Neural progenitor cell (in vitro differentiated cells): ENCODE results near the gene SPTBN5. TPM values are rescaled to one million over a fixed set of nuclear protein-coding genes. Genes with fewer than 3 reads are reported as not detected.

Source experiments
- DNase-seq: peaks from one replicate; pipeline ENCODE4 v3.0.0-alpha.2; 2016; ENCODE audit warnings: low spot score
- H2AFZ ChIP-seq: fragments of 200-600 bp; sonication (generic); replicated peaks from 2 replicates; pipeline ENCODE4 v1.6.1; 2016; ENCODE audit warnings: antibody characterized with exemption
- H3F3A ChIP-seq: fragments of 200-600 bp; sonication (generic); 2 replicates; pipeline ENCODE4 v1.6.1; 2016; ENCODE audit warnings: antibody characterized with exemption, low read depth
- H3K27ac ChIP-seq: fragments of 200-600 bp; sonication (generic); 2 replicates; pipeline ENCODE4 v1.5.1; 2016; ENCODE audit warnings: mild to moderate bottlenecking
- H3K27me3 ChIP-seq: fragments of 200-600 bp; sonication (generic); 2 replicates; pipeline ENCODE4 v1.6.1; 2016; ENCODE audit warnings: mild to moderate bottlenecking, moderate library complexity
- H3K36me3 ChIP-seq: fragments of 200-600 bp; sonication (generic); 2 replicates; pipeline ENCODE4 v1.5.1; 2016
- H3K4me1 ChIP-seq: fragments of 200-600 bp; sonication (generic); 2 replicates; pipeline ENCODE4 v1.6.1; 2016; ENCODE audit warnings: mixed run types
- H3K4me2 ChIP-seq: fragments of 200-600 bp; sonication (generic); 2 replicates; pipeline ENCODE4 v1.6.1; 2016
- H3K4me3 ChIP-seq: fragments of 200-600 bp; sonication (generic); 2 replicates; pipeline ENCODE4 v1.5.1; 2016
- H3K79me2 ChIP-seq: fragments of 200-600 bp; sonication (generic); 2 replicates; pipeline ENCODE4 v1.6.1; 2016; ENCODE audit warnings: low read depth
- H3K9ac ChIP-seq: fragments of 200-600 bp; sonication (generic); 2 replicates; pipeline ENCODE4 v1.6.1; 2016
- H3K9me3 ChIP-seq: fragments of 200-600 bp; sonication (generic); 2 replicates; pipeline ENCODE4 v1.5.1; 2016; ENCODE audit warnings: low read depth
- H4K20me1 ChIP-seq: fragments of 200-600 bp; sonication (generic); 2 replicates; pipeline ENCODE4 v1.6.1; 2016; ENCODE audit warnings: low read depth
- H3K27ac Mint-ChIP-seq: 3 replicates; pipeline ENCODE4 v1.8.0; 2021; ENCODE audit warnings: mixed read lengths
- H3K27me3 Mint-ChIP-seq: 2 replicates; pipeline ENCODE4 v1.8.0; 2022; ENCODE audit warnings: low read depth, mild to moderate bottlenecking, inconsistent platforms, moderate library complexity, mixed read lengths; ENCODE audit not compliant: insufficient read depth
- H3K36me3 Mint-ChIP-seq: 3 replicates; pipeline ENCODE4 v1.8.0; 2021; ENCODE audit warnings: mixed read lengths
- H3K4me1 Mint-ChIP-seq: 3 replicates; pipeline ENCODE4 v1.8.0; 2021; ENCODE audit warnings: mixed read lengths
- H3K4me3 Mint-ChIP-seq: 3 replicates; pipeline ENCODE4 v1.8.0; 2021; ENCODE audit warnings: mild to moderate bottlenecking, moderate library complexity, mixed read lengths
- H3K9me3 Mint-ChIP-seq: 3 replicates; pipeline ENCODE4 v1.8.0; 2020; ENCODE audit warnings: mixed read lengths
- CTCF ChIP-seq: fragments of 200-600 bp; sonication (generic); IDR thresholded peaks from 2 replicates; pipeline ENCODE4 v1.5.1; 2017; ENCODE audit warnings: antibody characterized with exemption, mild to moderate bottlenecking
- EZH2 ChIP-seq: fragments of 200-600 bp; sonication (generic); IDR thresholded peaks from 2 replicates; pipeline ENCODE4 v1.6.1; 2017; ENCODE audit warnings: antibody characterized with exemption, mild to moderate bottlenecking, moderate library complexity
- EZH2phosphoT487 ChIP-seq: fragments of 200-600 bp; sonication (generic); IDR thresholded peaks from 2 replicates; pipeline ENCODE4 v1.6.1; 2017; ENCODE audit warnings: antibody characterized with exemption
- total RNA-seq: library from RNA; depleted of rRNA; stranded (reverse); fragments of >200 nt; gene quantifications from 2 replicates; pipeline ENCODE4 v1.2.3, GENCODE V29; 2015; ENCODE audit warnings: low replicate concordance

SPTBN5 gene
- total RNA-seq, 1 donor from 2014 or later: not detected

GRCh38 chr15:41876007-41876406 lies 17.8 kb downstream of the SPTBN5 start:
- H2AFZ ChIP-seq: no peak overlapping the region
- H3K79me2 ChIP-seq: no peaks in the 10 kb centered on the region
- no peak overlapping the region for H3K27ac Mint-ChIP-seq
- no peaks in the 10 kb centered on the region for H3K9me3 ChIP-seq
- no peaks in the 10 kb centered on the region for H3K36me3 ChIP-seq
- no peak overlapping the region for H3K4me3 ChIP-seq
- no peaks in the 10 kb centered on the region for H3K36me3 Mint-ChIP-seq
- TF ChIP-seq EZH2phosphoT487 (no peak), CTCF (no peak), EZH2 (no peak)
- no peak overlapping the region for H3K9ac ChIP-seq
- H3K27me3 Mint-ChIP-seq: peaks cover 6% of the 10 kb centered on the region
- H3K4me2 ChIP-seq: no peak overlapping the region
- H4K20me1 ChIP-seq: no peaks in the 10 kb centered on the region
- no peak overlapping the region for H3K4me3 Mint-ChIP-seq
- H3K27ac ChIP-seq: no peak overlapping the region
- H3F3A ChIP-seq: no peaks in the 10 kb centered on the region
- peaks cover 7% of the 10 kb centered on the region for H3K4me1 Mint-ChIP-seq
- no peaks in the 10 kb centered on the region for H3K9me3 Mint-ChIP-seq
- H3K4me1 ChIP-seq: no peaks in the 10 kb centered on the region
- DNase-seq: no peak
- peaks cover 20% of the 10 kb centered on the region for H3K27me3 ChIP-seq

GRCh38 chr15:41874736-41875135 lies 19.1 kb downstream of the SPTBN5 start:
- Histone ChIP-seq H3K79me2 (no peaks in the 10 kb centered on the region), H2AFZ (no peak overlapping the region), H3K4me1 (no peaks in the 10 kb centered on the region), H3K27ac (no peak overlapping the region), H3K9ac (no peak overlapping the region), H3K4me2 (no peak overlapping the region), H3K4me3 (no peak overlapping the region), H3K27me3 (peaks cover 7% of the 10 kb centered on the region), H4K20me1 (no peaks in the 10 kb centered on the region), H3K9me3 (no peaks in the 10 kb centered on the region), H3F3A (no peaks in the 10 kb centered on the region), H3K36me3 (no peaks in the 10 kb centered on the region)
- Mint-ChIP-seq H3K36me3 (no peaks in the 10 kb centered on the region), H3K9me3 (no peaks in the 10 kb centered on the region), H3K4me1 (peaks cover 9% of the 10 kb centered on the region), H3K4me3 (no peak overlapping the region), H3K27me3 (peaks cover 9% of the 10 kb centered on the region), H3K27ac (no peak overlapping the region)
- no peak for TF ChIP-seq CTCF
- TF ChIP-seq EZH2: no peak
- TF ChIP-seq EZH2phosphoT487: no peak
- DNase-seq: no peak

- Histone ChIP-seq H3K27me3 (no peaks in the 10 kb centered on the region), H3K36me3 (no peaks in the 10 kb centered on the region), H2AFZ (no peak overlapping the region), H3K9me3 (no peaks in the 10 kb centered on the region), H3F3A (no peaks in the 10 kb centered on the region), H3K9ac (no peak overlapping the region), H3K4me1 (no peaks in the 10 kb centered on the region), H3K4me3 (no peak overlapping the region), H3K27ac (no peak overlapping the region), H3K79me2 (no peaks in the 10 kb centered on the region), H3K4me2 (no peak overlapping the region), H4K20me1 (no peaks in the 10 kb centered on the region)
- Mint-ChIP-seq H3K27me3 (peaks cover 8% of the 10 kb centered on the region), H3K4me1 (peaks cover 13% of the 10 kb centered on the region), H3K36me3 (no peaks in the 10 kb centered on the region), H3K9me3 (no peaks in the 10 kb centered on the region), H3K4me3 (no peak overlapping the region), H3K27ac (no peak overlapping the region)
- TF ChIP-seq EZH2phosphoT487 (no peak), CTCF (no peak), EZH2 (no peak)
- no peak for DNase-seq
These were observed 20.1 kb downstream of the SPTBN5 start for GRCh38 chr15:41873711-41874110.
